ENCODE data around the gene MON1B. TPM values are rescaled to one million over a fixed set of nuclear protein-coding genes. Genes with fewer than 3 reads are reported as not detected.

The MON1B gene
- total RNA-seq, 1 donor from 2014 or later, result 55.0 TPM

DNA sequence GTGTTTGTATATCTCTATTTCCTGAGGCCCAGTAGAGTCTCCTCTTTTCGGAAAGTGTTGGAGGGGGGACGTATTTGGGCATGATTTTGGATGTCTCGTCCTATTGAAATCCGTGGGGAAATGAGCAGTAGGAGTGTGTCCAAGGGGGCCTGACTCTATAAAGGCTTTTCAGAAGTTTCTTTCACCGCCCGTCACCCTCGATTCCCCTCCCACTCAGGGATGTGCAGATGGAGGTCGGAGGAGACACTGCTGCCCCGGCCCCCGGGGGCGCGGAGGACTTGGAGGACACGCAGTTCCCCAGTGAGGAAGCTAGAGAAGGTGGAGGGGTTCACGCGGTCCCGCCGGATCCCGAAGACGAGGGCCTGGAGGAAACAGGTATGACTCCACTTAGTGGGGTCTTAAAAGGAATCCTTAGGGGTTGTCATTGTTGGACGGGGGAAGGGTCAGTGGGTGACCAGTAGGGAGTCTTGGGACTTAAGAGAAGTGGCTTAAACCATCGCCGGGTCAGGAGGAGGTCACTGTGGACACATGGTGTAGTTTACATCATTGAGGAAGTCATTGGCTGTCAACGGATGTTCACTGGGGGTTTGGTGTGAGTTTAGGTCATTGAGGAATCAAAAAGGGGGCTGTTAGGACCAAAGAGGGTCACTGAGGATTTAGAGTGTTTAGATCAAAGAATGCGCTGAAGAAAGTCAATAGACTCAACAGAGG, 424 bp downstream of the MON1B start:
- no peaks in the 10 kb centered on the region for H3K27me3 Mint-ChIP-seq
- H3K27ac Mint-ChIP-seq, result peak overlapping the region; percentile 98
- H3K9me3 Mint-ChIP-seq (ENCODE audit: low read depth), result no peaks in the 10 kb centered on the region
- peak overlapping the region; percentile 96 for H3K4me3 Mint-ChIP-seq (ENCODE audit: low read depth)
- peaks cover 23% of the 10 kb centered on the region for H3K4me1 Mint-ChIP-seq (ENCODE audit: low read depth)
- peaks cover 18% of the 10 kb centered on the region for H3K36me3 Mint-ChIP-seq (ENCODE audit: insufficient read depth)
- TF ChIP-seq, protein P1, sequence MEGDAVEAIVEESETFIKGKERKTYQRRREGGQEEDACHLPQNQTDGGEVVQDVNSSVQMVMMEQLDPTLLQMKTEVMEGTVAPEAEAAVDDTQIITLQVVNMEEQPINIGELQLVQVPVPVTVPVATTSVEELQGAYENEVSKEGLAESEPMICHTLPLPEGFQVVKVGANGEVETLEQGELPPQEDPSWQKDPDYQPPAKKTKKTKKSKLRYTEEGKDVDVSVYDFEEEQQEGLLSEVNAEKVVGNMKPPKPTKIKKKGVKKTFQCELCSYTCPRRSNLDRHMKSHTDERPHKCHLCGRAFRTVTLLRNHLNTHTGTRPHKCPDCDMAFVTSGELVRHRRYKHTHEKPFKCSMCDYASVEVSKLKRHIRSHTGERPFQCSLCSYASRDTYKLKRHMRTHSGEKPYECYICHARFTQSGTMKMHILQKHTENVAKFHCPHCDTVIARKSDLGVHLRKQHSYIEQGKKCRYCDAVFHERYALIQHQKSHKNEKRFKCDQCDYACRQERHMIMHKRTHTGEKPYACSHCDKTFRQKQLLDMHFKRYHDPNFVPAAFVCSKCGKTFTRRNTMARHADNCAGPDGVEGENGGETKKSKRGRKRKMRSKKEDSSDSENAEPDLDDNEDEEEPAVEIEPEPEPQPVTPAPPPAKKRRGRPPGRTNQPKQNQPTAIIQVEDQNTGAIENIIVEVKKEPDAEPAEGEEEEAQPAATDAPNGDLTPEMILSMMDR (IDR thresholded peaks at IDR 0.05; ENCODE audit: unreplicated experiment), result no peak
- DNase-seq (ENCODE audit: low spot score, unreplicated experiment), result no peak

DNA sequence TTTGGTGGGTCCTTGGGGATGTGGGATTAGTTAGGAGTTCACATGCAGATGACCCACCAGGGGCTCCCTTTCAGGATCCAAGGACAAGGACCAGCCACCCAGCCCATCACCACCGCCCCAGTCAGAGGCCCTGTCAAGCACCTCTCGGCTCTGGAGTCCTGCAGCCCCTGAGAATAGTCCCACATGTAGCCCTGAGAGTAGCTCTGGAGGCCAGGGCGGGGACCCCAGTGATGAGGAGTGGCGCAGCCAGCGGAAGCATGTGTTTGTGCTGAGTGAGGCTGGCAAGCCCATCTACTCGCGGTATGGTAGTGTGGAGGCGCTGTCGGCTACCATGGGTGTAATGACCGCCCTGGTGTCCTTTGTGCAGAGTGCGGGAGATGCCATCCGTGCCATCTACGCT, 2.4 kb downstream of the MON1B start:
- H3K4me1 Mint-ChIP-seq (ENCODE audit: low read depth), result peaks cover 23% of the 10 kb centered on the region
- H3K4me3 Mint-ChIP-seq (ENCODE audit: low read depth), result no peak overlapping the region
- H3K27me3 Mint-ChIP-seq, result no peaks in the 10 kb centered on the region
- TF ChIP-seq, protein P1 (IDR thresholded peaks at IDR 0.05; ENCODE audit: unreplicated experiment), result no peak
- H3K9me3 Mint-ChIP-seq (ENCODE audit: low read depth), result no peaks in the 10 kb centered on the region
- no peak overlapping the region for H3K27ac Mint-ChIP-seq
- no peak for DNase-seq (ENCODE audit: low spot score, unreplicated experiment)
- H3K36me3 Mint-ChIP-seq (ENCODE audit: insufficient read depth), result peaks cover 26% of the 10 kb centered on the region

DNA sequence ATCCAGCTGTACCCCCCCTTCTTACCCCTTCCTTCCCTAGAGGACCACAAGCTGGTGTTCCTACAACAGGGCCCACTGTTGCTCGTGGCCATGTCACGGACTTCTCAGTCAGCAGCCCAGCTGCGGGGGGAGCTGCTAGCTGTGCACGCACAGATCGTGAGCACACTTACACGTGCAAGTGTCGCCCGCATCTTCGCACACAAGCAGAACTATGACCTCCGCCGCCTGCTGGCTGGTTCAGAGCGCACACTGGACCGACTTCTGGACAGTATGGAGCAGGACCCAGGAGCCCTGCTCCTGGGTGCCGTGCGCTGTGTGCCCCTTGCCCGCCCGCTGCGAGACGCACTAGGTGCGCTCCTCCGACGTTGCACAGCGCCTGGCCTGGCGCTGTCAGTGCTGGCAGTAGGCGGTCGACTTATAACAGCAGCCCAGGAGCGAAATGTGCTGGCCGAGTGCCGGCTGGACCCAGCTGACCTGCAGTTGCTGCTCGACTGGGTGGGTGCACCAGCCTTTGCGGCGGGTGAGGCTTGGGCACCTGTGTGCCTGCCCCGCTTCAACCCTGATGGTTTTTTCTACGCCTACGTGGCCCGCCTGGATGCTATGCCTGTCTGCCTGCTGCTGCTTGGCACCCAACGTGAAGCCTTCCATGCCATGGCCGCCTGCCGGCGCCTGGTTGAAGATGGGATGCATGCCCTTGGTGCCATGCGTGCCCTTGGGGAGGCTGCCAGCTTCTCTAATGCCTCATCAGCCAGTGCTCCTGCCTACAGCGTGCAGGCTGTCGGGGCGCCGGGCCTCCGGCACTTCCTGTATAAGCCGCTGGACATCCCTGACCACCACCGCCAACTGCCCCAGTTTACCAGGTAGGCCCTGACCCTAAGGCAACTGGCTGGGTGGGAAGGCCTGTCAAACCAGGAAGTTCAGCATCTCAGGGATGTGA, 3.6 kb downstream of the MON1B start:
- Mint-ChIP-seq H3K4me3 (ENCODE audit: low read depth) (no peak overlapping the region), H3K4me1 (ENCODE audit: low read depth) (peaks cover 23% of the 10 kb centered on the region), H3K27me3 (no peaks in the 10 kb centered on the region), H3K36me3 (ENCODE audit: insufficient read depth) (peaks cover 26% of the 10 kb centered on the region), H3K27ac (no peak overlapping the region), H3K9me3 (ENCODE audit: low read depth) (no peaks in the 10 kb centered on the region)
- TF ChIP-seq, protein P1 (IDR thresholded peaks at IDR 0.05; ENCODE audit: unreplicated experiment), result no peak
- no peak for DNase-seq (ENCODE audit: low spot score, unreplicated experiment)

DNA sequence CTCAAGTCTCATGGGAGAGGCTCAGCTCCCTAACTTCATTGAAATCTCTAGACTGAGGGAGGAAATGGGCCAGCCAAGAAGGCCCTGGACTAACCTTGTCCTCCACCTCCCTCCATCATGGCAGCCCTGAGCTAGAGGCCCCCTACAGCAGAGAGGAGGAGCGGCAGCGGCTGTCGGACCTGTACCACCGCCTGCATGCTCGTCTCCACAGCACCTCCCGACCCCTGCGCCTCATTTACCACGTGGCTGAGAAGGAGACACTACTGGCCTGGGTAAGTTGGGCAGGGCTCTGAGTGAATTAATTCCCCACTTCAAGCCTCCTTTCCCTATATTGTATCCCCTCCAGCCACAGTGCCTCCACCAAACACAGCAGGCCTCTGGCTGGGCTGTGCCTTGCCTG, 4.4 kb downstream of the MON1B start:
- H3K4me3 Mint-ChIP-seq (ENCODE audit: low read depth), result no peak overlapping the region
- DNase-seq (ENCODE audit: low spot score, unreplicated experiment), result no peak
- no peak overlapping the region for H3K27ac Mint-ChIP-seq
- peaks cover 27% of the 10 kb centered on the region for H3K36me3 Mint-ChIP-seq (ENCODE audit: insufficient read depth)
- peaks cover 23% of the 10 kb centered on the region for H3K4me1 Mint-ChIP-seq (ENCODE audit: low read depth)
- H3K9me3 Mint-ChIP-seq (ENCODE audit: low read depth), result no peaks in the 10 kb centered on the region
- H3K27me3 Mint-ChIP-seq, result no peaks in the 10 kb centered on the region
- TF ChIP-seq, protein P1 (IDR thresholded peaks at IDR 0.05; ENCODE audit: unreplicated experiment), result no peak

DNA sequence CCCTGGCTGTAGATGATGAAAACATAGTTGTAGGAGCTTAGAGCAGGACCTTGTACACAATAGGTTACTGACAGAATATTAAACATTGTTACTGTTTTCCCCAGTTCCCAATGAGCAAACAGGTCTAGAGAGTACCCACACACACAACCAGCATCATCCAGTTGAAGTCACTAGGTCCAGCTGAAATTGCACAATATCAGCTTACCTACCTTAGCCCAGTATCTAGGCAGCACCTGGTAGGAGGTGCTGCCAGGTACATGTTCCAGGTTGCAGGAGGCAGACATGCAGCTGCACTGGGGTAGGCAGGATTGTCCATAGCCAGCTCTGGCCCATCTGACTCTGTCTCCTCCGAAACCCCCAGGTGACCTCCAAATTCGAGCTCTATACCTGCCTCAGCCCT, 6.8 kb downstream of the MON1B start:
- no peak overlapping the region for H3K4me3 Mint-ChIP-seq (ENCODE audit: low read depth)
- peaks cover 3% of the 10 kb centered on the region for H3K4me1 Mint-ChIP-seq (ENCODE audit: low read depth)
- peaks cover 22% of the 10 kb centered on the region for H3K36me3 Mint-ChIP-seq (ENCODE audit: insufficient read depth)
- no peaks in the 10 kb centered on the region for H3K27me3 Mint-ChIP-seq
- H3K27ac Mint-ChIP-seq, result no peak overlapping the region
- H3K9me3 Mint-ChIP-seq (ENCODE audit: low read depth), result no peaks in the 10 kb centered on the region
- DNase-seq (ENCODE audit: low spot score, unreplicated experiment), result no peak
- TF ChIP-seq, protein P1 (IDR thresholded peaks at IDR 0.05; ENCODE audit: unreplicated experiment), result no peak
